HEK293 (cell line): ENCODE measurements around the gene PRKG2.

Experiments
- CTCF ChIA-PET: fragments of 350-600 bp; formaldehyde crosslinking; extraction: SDS; loops from one replicate; lab custom pipeline; 2021; ENCODE audit warnings: antibody characterized with exemption; lab: Yijun Ruan, JAX
- POLR2A ChIA-PET: fragments of 300-600 bp; formaldehyde crosslinking; extraction: SDS; loops from one replicate; lab custom pipeline; 2020; ENCODE audit warnings: antibody characterized with exemption, inconsistent platforms; lab: Yijun Ruan, JAX
- H3K27ac ChIP-seq: fragments of 200-500 bp; sonication (Bioruptor generic); 2 replicates; pipeline ENCODE4 v1.5.1; 2014; ENCODE audit warnings: low read depth, low read length, control low read depth, inconsistent platforms; ENCODE audit errors: extremely low read depth
- H3K36me3 ChIP-seq, 2 experiments: fragments of 200-500 bp in 1 of 2; sonication (Bioruptor generic) in 1 of 2; 1 replicate in 1 of 2; 2 replicates in 1 of 2; pipeline ENCODE4 v1.5.1; 2014 to 2017; ENCODE audit warnings: inconsistent platforms in 2 of 2, low read length in 2 of 2; ENCODE audit not compliant: control insufficient read depth in 2 of 2, insufficient read depth in 1 of 2
- H3K4me1 ChIP-seq: fragments of 200-500 bp; sonication (Bioruptor generic); 2 replicates; pipeline ENCODE4 v1.5.1; 2014; ENCODE audit warnings: mild to moderate bottlenecking, low read length, inconsistent platforms; ENCODE audit not compliant: control insufficient read depth, insufficient read depth
- H3K4me3 ChIP-seq: 2 replicates; pipeline ENCODE4 v1.5.1; 2011; ENCODE audit warnings: low read depth, mild to moderate bottlenecking, control low read depth, low read length, moderate library complexity
- H3K9me3 ChIP-seq: fragments of 200-500 bp; sonication (Bioruptor generic); 2 replicates; pipeline ENCODE4 v1.5.1; 2014; ENCODE audit warnings: low read depth, low read length, inconsistent platforms; ENCODE audit not compliant: control insufficient read depth, insufficient read depth
- BCL6B ChIP-seq: fragments of 450-650 bp; formaldehyde crosslinking; IDR thresholded peaks from 2 replicates; pipeline ENCODE4 v1.5.1; 2017; ENCODE audit warnings: missing biosample characterization, missing genetic modification characterization
- GLI4 ChIP-seq: fragments of 450-650 bp; formaldehyde crosslinking; IDR thresholded peaks from 2 replicates; pipeline ENCODE4 v1.5.1; 2016; ENCODE audit warnings: missing biosample characterization, missing genetic modification characterization
- GLIS2 ChIP-seq: fragments of 450-650 bp; formaldehyde crosslinking; IDR thresholded peaks from 2 replicates; pipeline ENCODE4 v1.5.1; 2016; ENCODE audit warnings: missing biosample characterization, missing genetic modification characterization
- HOXA7 ChIP-seq: sonication (generic); formaldehyde crosslinking; IDR thresholded peaks from 2 replicates; pipeline ENCODE4 v1.8.1; 2022; ENCODE audit warnings: missing genetic modification reagents, borderline replicate concordance
- KLF8 ChIP-seq: fragments of 450-650 bp; formaldehyde crosslinking; IDR thresholded peaks from 2 replicates; pipeline ENCODE4 v1.5.1; 2016; ENCODE audit warnings: missing biosample characterization, missing genetic modification characterization
- PATZ1 ChIP-seq: fragments of 450-650 bp; formaldehyde crosslinking; IDR thresholded peaks from 2 replicates; pipeline ENCODE4 v1.5.1; 2016; ENCODE audit warnings: missing biosample characterization, missing genetic modification characterization
- SCRT1 ChIP-seq: fragments of 450-650 bp; formaldehyde crosslinking; IDR thresholded peaks from 2 replicates; pipeline ENCODE4 v1.5.1; 2016; ENCODE audit warnings: missing biosample characterization, missing genetic modification characterization, borderline replicate concordance
- SCRT2 ChIP-seq: fragments of 450-650 bp; formaldehyde crosslinking; IDR thresholded peaks from 2 replicates; pipeline ENCODE4 v1.5.1; 2016; ENCODE audit warnings: missing biosample characterization, missing genetic modification characterization
- SP2 ChIP-seq: fragments of 450-650 bp; formaldehyde crosslinking; IDR thresholded peaks from 2 replicates; pipeline ENCODE4 v1.5.1; 2016; ENCODE audit warnings: missing biosample characterization, missing genetic modification characterization
- YY1 ChIP-seq: fragments of 450-650 bp; formaldehyde crosslinking; IDR thresholded peaks from 2 replicates; pipeline ENCODE4 v1.5.1; 2018; ENCODE audit warnings: missing biosample characterization, missing genetic modification characterization
- ZNF121 ChIP-seq: fragments of 450-650 bp; formaldehyde crosslinking; IDR thresholded peaks from 2 replicates; pipeline ENCODE4 v1.5.1; 2016; ENCODE audit warnings: missing biosample characterization, missing genetic modification characterization
- ZNF140 ChIP-seq: fragments of 450-650 bp; formaldehyde crosslinking; IDR thresholded peaks from 2 replicates; pipeline ENCODE4 v1.5.1; 2016; ENCODE audit warnings: missing biosample characterization, missing genetic modification characterization
- ZNF16 ChIP-seq: fragments of 450-650 bp; formaldehyde crosslinking; IDR thresholded peaks from 2 replicates; pipeline ENCODE4 v1.5.1; 2016; ENCODE audit warnings: low read depth, missing biosample characterization, missing genetic modification characterization
- ZNF202 ChIP-seq: fragments of 450-650 bp; formaldehyde crosslinking; IDR thresholded peaks from 2 replicates; pipeline ENCODE4 v1.5.1; 2016; ENCODE audit warnings: missing biosample characterization, missing genetic modification characterization, borderline replicate concordance
- ZNF239 ChIP-seq: fragments of 450-650 bp; formaldehyde crosslinking; IDR thresholded peaks from 2 replicates; pipeline ENCODE4 v1.5.1; 2016; ENCODE audit warnings: missing biosample characterization, missing genetic modification characterization
- ZNF248 ChIP-seq: fragments of 450-650 bp; formaldehyde crosslinking; IDR thresholded peaks from 2 replicates; pipeline ENCODE4 v1.5.1; 2017; ENCODE audit warnings: missing biosample characterization, missing genetic modification characterization
- ZNF266 ChIP-seq: fragments of 450-650 bp; formaldehyde crosslinking; IDR thresholded peaks from 2 replicates; pipeline ENCODE4 v1.5.1; 2016; ENCODE audit warnings: missing biosample characterization, missing genetic modification characterization, low read depth
- ZNF335 ChIP-seq: fragments of 450-650 bp; formaldehyde crosslinking; conservative IDR thresholded peaks from 2 replicates; pipeline ENCODE4 v1.5.1; 2016; ENCODE audit warnings: missing biosample characterization, missing genetic modification characterization
- ZNF350 ChIP-seq: fragments of 450-650 bp; formaldehyde crosslinking; IDR thresholded peaks from 2 replicates; pipeline ENCODE4 v1.5.0; 2017; ENCODE audit warnings: missing biosample characterization, mild to moderate bottlenecking, missing genetic modification characterization
- ZNF510 ChIP-seq: fragments of 450-650 bp; formaldehyde crosslinking; IDR thresholded peaks from 2 replicates; pipeline ENCODE4 v1.5.1; 2018; ENCODE audit warnings: mild to moderate bottlenecking, missing genetic modification characterization, missing biosample characterization; ENCODE audit not compliant: insufficient replicate concordance
- ZNF558 ChIP-seq: fragments of 450-650 bp; formaldehyde crosslinking; IDR thresholded peaks from 2 replicates; pipeline ENCODE4 v1.5.1; 2016; ENCODE audit warnings: missing biosample characterization, missing genetic modification characterization
- ZNF658 ChIP-seq: fragments of 450-650 bp; formaldehyde crosslinking; IDR thresholded peaks from 2 replicates; pipeline ENCODE4; 2016; ENCODE audit warnings: missing biosample characterization, missing genetic modification characterization
- ZNF664 ChIP-seq: fragments of 450-650 bp; formaldehyde crosslinking; IDR thresholded peaks from 2 replicates; pipeline ENCODE4 v1.5.1; 2016; ENCODE audit warnings: missing biosample characterization, missing genetic modification characterization
- ZNF747 ChIP-seq: fragments of 450-650 bp; formaldehyde crosslinking; IDR thresholded peaks from 2 replicates; pipeline ENCODE4 v1.5.1; 2016; ENCODE audit warnings: missing biosample characterization, missing genetic modification characterization
- TF ChIP-seq, protein P1 (sequence below): fragments of 450-650 bp; formaldehyde crosslinking; IDR thresholded peaks from 2 replicates; pipeline ENCODE4 v1.5.1; 2016; ENCODE audit warnings: missing biosample characterization, missing genetic modification characterization
- TF ChIP-seq, protein P2 (sequence below): fragments of 450-650 bp; IDR thresholded peaks from 2 replicates; pipeline ENCODE4 v1.5.1; 2018; ENCODE audit warnings: missing biosample characterization, missing genetic modification characterization
- TF ChIP-seq, protein P3 (sequence below): fragments of 450-650 bp; formaldehyde crosslinking; IDR thresholded peaks from 2 replicates; pipeline ENCODE4 v1.5.1; 2016; ENCODE audit warnings: missing biosample characterization, missing genetic modification characterization
- TF ChIP-seq, protein P4 (sequence below): fragments of 450-650 bp; formaldehyde crosslinking; IDR thresholded peaks from 2 replicates; pipeline ENCODE4 v1.5.1; 2016; ENCODE audit warnings: missing biosample characterization, missing genetic modification characterization

The PRKG2 gene

DNA sequence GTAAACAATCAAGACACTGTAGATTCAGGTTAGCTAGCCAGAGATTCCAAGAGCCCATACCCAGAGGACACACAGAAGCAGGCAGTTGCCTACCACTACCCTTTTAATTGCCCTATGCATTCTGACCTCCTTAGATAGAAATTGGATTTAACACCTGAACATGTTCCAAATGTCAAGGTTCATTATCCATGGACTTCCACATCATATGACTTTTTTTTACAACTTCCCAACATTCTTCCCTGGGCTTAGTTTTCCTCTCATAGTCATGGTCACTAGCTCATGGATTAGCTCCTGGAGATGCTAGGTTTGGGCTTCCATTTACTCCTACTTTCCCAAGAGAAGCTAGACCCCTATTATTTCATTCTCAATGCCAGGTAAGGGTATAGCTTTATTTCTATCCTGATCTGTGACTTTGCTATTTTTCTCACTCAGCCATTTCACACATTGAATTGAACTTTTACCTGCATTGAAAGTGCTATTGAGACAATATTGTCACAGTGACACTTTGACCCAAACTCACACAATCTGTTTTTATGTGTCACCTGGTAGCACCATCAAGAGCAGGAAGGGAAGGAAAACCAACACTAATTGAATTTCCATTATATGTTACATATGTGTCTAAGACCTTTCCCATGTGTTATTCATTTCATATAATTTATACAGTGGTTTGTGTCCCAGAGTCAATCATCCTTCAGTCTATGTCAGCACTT, 44.0 kb upstream of the PRKG2 start:
- no peak overlapping the region for H3K27ac ChIP-seq
- H3K36me3 ChIP-seq = no peaks in the 10 kb centered on the region
- no peak overlapping the region for H3K4me3 ChIP-seq
- CTCF ChIA-PET = no interaction called here
- TF ChIP-seq KLF8 (no peak), ZNF747 (tag by site-specific recombination) (no peak), ZNF658 (tag by site-specific recombination) (no peak), HOXA7 (CRISPR knock-in tag) (no peak), SP2 (tag by site-specific recombination) (no peak), BCL6B (tag by site-specific recombination) (no peak), ZNF510 (tag by site-specific recombination) (no peak), ZNF121 (tag by site-specific recombination) (no peak), ZNF266 (tag by site-specific recombination) (no peak), ZNF202 (no peak), ZNF140 (tag by site-specific recombination) (no peak), SCRT2 (no peak), ZNF664 (tag by site-specific recombination) (no peak), GLI4 (tag by site-specific recombination) (no peak), YY1 (tag by site-specific recombination) (no peak), GLIS2 (tag by site-specific recombination) (no peak), ZNF16 (tag by site-specific recombination) (no peak), SCRT1 (tag by site-specific recombination) (no peak)
- TF ChIP-seq, protein P1, sequence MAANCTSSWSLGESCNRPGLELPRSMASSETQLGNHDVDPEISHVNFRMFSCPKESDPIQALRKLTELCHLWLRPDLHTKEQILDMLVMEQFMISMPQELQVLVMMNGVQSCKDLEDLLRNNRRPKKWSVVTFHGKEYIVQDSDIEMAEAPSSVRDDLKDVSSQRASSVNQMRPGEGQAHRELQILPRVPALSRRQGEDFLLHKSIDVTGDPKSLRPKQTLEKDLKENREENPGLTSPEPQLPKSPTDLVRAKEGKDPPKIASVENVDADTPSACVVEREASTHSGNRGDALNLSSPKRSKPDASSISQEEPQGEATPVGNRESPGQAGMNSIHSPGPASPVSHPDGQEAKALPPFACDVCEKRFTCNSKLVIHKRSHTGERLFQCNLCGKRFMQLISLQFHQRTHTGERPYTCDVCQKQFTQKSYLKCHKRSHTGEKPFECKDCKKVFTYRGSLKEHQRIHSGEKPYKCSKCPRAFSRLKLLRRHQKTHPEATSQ (tag by site-specific recombination) = no peak
- TF ChIP-seq, all 188 proteins: peak for 0
- no peaks in the 10 kb centered on the region for H3K4me1 ChIP-seq
- no peaks in the 10 kb centered on the region for H3K9me3 ChIP-seq
- POLR2A ChIA-PET = no interaction called here

DNA sequence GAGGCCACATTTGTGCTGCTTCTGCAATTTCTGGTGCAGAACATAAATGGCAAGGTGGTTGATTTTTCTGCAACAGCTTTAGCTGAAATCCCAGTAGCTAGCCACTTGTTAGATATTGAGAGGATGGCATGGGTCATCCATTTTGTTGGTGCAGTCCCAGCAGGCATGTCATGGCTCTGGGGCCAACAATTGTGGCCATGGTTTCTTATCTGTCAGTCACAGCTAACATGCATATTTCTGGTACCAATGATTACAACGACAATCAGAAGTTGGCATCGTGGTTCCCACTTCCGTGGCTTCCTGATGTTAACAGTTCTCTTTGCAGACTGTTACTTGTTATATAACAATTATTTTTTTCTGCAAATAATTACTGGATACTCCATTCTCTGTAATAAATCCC, 42.8 kb upstream of the PRKG2 start:
- H3K27ac ChIP-seq = no peak overlapping the region
- H3K36me3 ChIP-seq = no peaks in the 10 kb centered on the region
- H3K9me3 ChIP-seq = no peaks in the 10 kb centered on the region
- CTCF ChIA-PET = no interaction called here
- POLR2A ChIA-PET = no interaction called here
- H3K4me3 ChIP-seq = no peak overlapping the region
- no peaks in the 10 kb centered on the region for H3K4me1 ChIP-seq
- no peak for TF ChIP-seq PATZ1
- TF ChIP-seq, protein P2, sequence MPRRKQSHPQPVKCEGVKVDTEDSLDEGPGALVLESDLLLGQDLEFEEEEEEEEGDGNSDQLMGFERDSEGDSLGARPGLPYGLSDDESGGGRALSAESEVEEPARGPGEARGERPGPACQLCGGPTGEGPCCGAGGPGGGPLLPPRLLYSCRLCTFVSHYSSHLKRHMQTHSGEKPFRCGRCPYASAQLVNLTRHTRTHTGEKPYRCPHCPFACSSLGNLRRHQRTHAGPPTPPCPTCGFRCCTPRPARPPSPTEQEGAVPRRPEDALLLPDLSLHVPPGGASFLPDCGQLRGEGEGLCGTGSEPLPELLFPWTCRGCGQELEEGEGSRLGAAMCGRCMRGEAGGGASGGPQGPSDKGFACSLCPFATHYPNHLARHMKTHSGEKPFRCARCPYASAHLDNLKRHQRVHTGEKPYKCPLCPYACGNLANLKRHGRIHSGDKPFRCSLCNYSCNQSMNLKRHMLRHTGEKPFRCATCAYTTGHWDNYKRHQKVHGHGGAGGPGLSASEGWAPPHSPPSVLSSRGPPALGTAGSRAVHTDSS (tag by site-specific recombination) = no peak
- no peak for TF ChIP-seq ZNF335 (tag by site-specific recombination)
- no peak for TF ChIP-seq ZNF239 (tag by site-specific recombination)
- no peak for TF ChIP-seq ZNF558 (tag by site-specific recombination)
- no peak for TF ChIP-seq ZNF350 (tag by site-specific recombination)
- TF ChIP-seq, protein P3, sequence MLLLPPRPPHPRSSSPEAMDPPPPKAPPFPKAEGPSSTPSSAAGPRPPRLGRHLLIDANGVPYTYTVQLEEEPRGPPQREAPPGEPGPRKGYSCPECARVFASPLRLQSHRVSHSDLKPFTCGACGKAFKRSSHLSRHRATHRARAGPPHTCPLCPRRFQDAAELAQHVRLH (tag by site-specific recombination) = no peak
- TF ChIP-seq, protein P4, sequence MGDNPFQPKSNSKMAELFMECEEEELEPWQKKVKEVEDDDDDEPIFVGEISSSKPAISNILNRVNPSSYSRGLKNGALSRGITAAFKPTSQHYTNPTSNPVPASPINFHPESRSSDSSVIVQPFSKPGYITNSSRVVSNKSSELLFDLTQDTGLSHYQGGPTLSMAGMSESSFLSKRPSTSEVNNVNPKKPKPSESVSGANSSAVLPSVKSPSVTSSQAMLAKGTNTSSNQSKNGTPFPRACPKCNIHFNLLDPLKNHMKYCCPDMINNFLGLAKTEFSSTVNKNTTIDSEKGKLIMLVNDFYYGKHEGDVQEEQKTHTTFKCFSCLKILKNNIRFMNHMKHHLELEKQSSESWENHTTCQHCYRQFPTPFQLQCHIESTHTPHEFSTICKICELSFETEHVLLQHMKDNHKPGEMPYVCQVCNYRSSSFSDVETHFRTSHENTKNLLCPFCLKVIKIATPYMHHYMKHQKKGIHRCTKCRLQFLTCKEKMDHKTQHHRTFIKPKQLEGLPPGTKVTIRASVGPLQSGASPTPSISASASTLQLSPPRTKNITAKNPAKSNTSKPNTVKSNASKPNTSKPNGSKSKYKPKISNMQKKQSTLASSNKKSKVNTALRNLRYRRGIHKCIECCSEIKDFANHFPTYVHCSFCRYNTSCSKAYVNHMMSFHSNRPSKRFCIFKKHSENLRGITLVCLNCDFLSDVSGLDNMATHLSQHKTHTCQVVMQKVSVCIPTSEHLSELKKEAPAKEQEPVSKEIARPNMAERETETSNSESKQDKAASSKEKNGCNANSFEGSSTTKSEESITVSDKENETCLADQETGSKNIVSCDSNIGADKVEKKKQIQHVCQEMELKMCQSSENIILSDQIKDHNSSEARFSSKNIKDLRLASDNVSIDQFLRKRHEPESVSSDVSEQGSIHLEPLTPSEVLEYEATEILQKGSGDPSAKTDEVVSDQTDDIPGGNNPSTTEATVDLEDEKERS (tag by site-specific recombination) = no peak
- TF ChIP-seq ZNF248 (tag by site-specific recombination) = no peak
- no peak for TF ChIP-seq ZNF658 (tag by site-specific recombination)
